Body of pancreas (tissue), 4 donors: ENCODE measurements around the gene GSG1L.

Source experiments
- POLR2A ChIP-seq, 3 donors: fragments of 450-650 bp; IDR thresholded peaks; one replicate each; pipeline ENCODE4 v1.6.1; 2016; ENCODE audit warnings: antibody characterized with exemption in 3 of 3, mild to moderate bottlenecking in 2 of 3
- TF ChIP-seq, protein P1 (sequence below), 7 experiments: fragments of 450-650 bp in 4 of 7; fragments of 200-600 bp in 3 of 7; sonication (generic) in 3 of 7; IDR thresholded peaks; one replicate each; pipeline ENCODE4 v1.5.1; 2016 to 2019; ENCODE audit warnings: antibody characterized with exemption in 7 of 7

DNA sequence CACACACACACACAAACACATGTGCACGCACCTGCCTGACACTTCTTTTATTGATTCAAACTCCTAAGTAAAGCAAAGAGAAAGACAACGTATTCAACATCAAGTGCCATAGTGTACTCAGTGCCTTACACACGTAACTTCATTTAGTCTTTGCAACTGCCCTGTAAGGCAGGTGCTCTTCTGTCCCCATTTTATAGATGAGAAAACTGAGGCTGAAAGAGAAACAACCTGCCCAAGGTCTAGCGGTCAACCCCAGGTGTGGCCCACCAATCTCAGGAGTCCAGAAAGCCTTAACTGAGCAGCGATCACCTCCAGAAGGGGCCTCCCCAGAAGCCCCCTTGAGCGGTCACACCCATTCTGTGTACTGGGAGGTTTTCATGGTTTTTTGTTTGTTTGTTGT, 10.3 kb upstream of the GSG1L start:
- TF ChIP-seq, protein P1, sequence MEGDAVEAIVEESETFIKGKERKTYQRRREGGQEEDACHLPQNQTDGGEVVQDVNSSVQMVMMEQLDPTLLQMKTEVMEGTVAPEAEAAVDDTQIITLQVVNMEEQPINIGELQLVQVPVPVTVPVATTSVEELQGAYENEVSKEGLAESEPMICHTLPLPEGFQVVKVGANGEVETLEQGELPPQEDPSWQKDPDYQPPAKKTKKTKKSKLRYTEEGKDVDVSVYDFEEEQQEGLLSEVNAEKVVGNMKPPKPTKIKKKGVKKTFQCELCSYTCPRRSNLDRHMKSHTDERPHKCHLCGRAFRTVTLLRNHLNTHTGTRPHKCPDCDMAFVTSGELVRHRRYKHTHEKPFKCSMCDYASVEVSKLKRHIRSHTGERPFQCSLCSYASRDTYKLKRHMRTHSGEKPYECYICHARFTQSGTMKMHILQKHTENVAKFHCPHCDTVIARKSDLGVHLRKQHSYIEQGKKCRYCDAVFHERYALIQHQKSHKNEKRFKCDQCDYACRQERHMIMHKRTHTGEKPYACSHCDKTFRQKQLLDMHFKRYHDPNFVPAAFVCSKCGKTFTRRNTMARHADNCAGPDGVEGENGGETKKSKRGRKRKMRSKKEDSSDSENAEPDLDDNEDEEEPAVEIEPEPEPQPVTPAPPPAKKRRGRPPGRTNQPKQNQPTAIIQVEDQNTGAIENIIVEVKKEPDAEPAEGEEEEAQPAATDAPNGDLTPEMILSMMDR (IDR thresholded peaks at IDR 0.05), result no peak
- TF ChIP-seq POLR2A (IDR thresholded peaks at IDR 0.05), result no peak
